Stomach (tissue), 9 donors: ENCODE data around the gene KCNH1. TPM values are rescaled to one million over a fixed set of nuclear protein-coding genes. Genes with fewer than 3 reads are reported as not detected.

Source experiments
- DNase-seq, 2 donors: peaks; one replicate each; pipeline versions ENCODE4 v3.0.0 to v3.0.0-alpha.2; 2013 to 2019
- H3K27ac ChIP-seq, 5 donors: fragments of 200-600 bp in 4 of 5; sonication (generic) in 4 of 5; one replicate each; pipeline ENCODE4 v1.5.1; 2013 to 2019; ENCODE audit warnings: mild to moderate bottlenecking in 1 of 5, moderate library complexity in 1 of 5
- H3K27me3 ChIP-seq, 3 donors: fragments of 200-600 bp; sonication (generic); one replicate each; pipeline ENCODE4 v1.5.1; 2017 to 2019; ENCODE audit warnings: mixed run types in 1 of 3
- H3K36me3 ChIP-seq, 4 donors: fragments of 200-600 bp; sonication (generic); 1 replicate in 3 of 4; 2 replicates in 1 of 4; pipeline ENCODE4 v1.5.1; 2016 to 2019
- H3K4me1 ChIP-seq, 4 donors: fragments of 200-600 bp; sonication (generic); one replicate each; pipeline ENCODE4 v1.5.1; 2016 to 2019
- H3K4me3 ChIP-seq, 4 donors: fragments of 200-600 bp; sonication (generic) in 3 of 4; one replicate each; pipeline ENCODE4 v1.5.1; 2016 to 2019; ENCODE audit warnings: mild to moderate bottlenecking in 1 of 4
- H3K9me3 ChIP-seq, 4 donors: fragments of 200-600 bp; sonication (generic); one replicate each; pipeline ENCODE4 v1.5.1; 2016 to 2019
- EP300 ChIP-seq: sonication (generic); formaldehyde crosslinking; IDR thresholded peaks from one replicate; pipeline ENCODE4 v1.6.1; 2017; ENCODE audit warnings: antibody characterized with exemption
- POLR2A ChIP-seq, 4 donors: fragments of 450-650 bp; IDR thresholded peaks; one replicate each; pipeline ENCODE4 v1.6.1; 2016; ENCODE audit warnings: antibody characterized with exemption in 4 of 4, control low read depth in 2 of 4, mild to moderate bottlenecking in 1 of 4, moderate library complexity in 1 of 4
- POLR2AphosphoS5 ChIP-seq, 3 donors: sonication (generic); formaldehyde crosslinking; IDR thresholded peaks; one replicate each; pipeline ENCODE4 v1.6.1; 2016; ENCODE audit warnings: antibody characterized with exemption in 3 of 3
- WGBS, 5 donors: extraction: QIAGEN DNeasy Blood & Tissue Kit in 3 of 5; methylation state at CpG; one replicate each; pipeline versions ENCODE4 v1.1.5 to v1.1.7; 2013 to 2018; 5-methylcytosine and 5-hydroxymethylcytosine counted together
- intact Hi-C: fragments of 100-400 bp; cut with DNase I; formaldehyde crosslinking; loops from one replicate; pipeline ENCODE4 v1.15.1; 2023; ENCODE audit warnings: low total_unique reads
- polyA plus RNA-seq, 3 donors: library from polyadenylated mRNA; stranded (reverse); fragments of 200-250 nt; gene quantifications; one replicate each; pipeline ENCODE4 v1.2.3, GENCODE V29; 2013
- total RNA-seq, 5 donors: library from RNA; depleted of rRNA; stranded (reverse); fragments of >200 nt; gene quantifications; one replicate each; pipeline versions ENCODE4 v1.1.0 to v1.2.3, GENCODE V29; 2014 to 2016
- TF ChIP-seq, protein P1 (sequence below), 7 experiments: fragments of 450-650 bp in 4 of 7; fragments of 200-600 bp in 3 of 7; sonication (generic) in 3 of 7; IDR thresholded peaks; one replicate each; pipeline ENCODE4 v1.5.1; 2016 to 2019; ENCODE audit warnings: antibody characterized with exemption in 7 of 7, control low read depth in 2 of 7, mild to moderate bottlenecking in 1 of 7
- donor health status: healthy with polysubstance abuse.
- donor health status: Bipolar disorder and iron deficiency.
- donor health status: healthy.

Gene KCNH1
- total and polyA plus RNA-seq, 8 donors = 0.10 to 6.8 (median 3.2) TPM; not detected in 1

DNA sequence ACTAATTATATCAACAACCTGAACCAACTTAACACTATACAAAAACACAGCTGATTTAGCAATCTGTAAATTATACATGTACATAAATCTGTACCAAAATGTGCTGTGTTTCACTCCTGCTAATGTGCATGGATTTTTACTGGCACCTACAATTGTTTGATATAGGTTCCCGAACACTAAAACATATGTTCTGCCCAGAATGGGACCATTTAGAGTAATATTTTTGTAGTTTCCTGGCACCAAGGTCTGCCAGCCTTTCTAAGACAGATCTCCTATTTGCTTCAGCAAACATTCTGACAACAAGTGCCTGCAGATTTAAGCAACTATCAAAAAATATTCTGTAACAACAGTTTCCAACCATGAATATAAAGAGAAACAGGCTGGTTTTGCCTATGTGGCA lies 4.2 kb downstream of the KCNH1 start:
- H3K4me1 ChIP-seq = peaks cover 11 to 22% (median 17%) of the 10 kb centered on the region in 4 donors
- H3K27ac ChIP-seq = no peak overlapping the region
- H3K27me3 ChIP-seq = peaks cover 0 to 65% (median 19%) of the 10 kb centered on the region in 3 donors
- intact Hi-C loops = loop anchor here (10.0 kb wide), 1 partner anchor 725 kb away; no protein-coding TSS in a partner anchor
- no peak for DNase-seq
- TF ChIP-seq POLR2AphosphoS5 (IDR thresholded peaks at IDR 0.05) = no peak
- TF ChIP-seq EP300 = no peak
- TF ChIP-seq POLR2A (IDR thresholded peaks at IDR 0.05) = no peak
- TF ChIP-seq, protein P1, sequence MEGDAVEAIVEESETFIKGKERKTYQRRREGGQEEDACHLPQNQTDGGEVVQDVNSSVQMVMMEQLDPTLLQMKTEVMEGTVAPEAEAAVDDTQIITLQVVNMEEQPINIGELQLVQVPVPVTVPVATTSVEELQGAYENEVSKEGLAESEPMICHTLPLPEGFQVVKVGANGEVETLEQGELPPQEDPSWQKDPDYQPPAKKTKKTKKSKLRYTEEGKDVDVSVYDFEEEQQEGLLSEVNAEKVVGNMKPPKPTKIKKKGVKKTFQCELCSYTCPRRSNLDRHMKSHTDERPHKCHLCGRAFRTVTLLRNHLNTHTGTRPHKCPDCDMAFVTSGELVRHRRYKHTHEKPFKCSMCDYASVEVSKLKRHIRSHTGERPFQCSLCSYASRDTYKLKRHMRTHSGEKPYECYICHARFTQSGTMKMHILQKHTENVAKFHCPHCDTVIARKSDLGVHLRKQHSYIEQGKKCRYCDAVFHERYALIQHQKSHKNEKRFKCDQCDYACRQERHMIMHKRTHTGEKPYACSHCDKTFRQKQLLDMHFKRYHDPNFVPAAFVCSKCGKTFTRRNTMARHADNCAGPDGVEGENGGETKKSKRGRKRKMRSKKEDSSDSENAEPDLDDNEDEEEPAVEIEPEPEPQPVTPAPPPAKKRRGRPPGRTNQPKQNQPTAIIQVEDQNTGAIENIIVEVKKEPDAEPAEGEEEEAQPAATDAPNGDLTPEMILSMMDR (IDR thresholded peaks at IDR 0.05) = no peak
- WGBS, 5 donors = 78 to 92% (median 81%) methylated on average over 1 of the region's 1 CpG
- H3K36me3 ChIP-seq = no peaks in the 10 kb centered on the region
- H3K4me3 ChIP-seq = no peak overlapping the region
- H3K9me3 ChIP-seq = no peaks in the 10 kb centered on the region

DNA sequence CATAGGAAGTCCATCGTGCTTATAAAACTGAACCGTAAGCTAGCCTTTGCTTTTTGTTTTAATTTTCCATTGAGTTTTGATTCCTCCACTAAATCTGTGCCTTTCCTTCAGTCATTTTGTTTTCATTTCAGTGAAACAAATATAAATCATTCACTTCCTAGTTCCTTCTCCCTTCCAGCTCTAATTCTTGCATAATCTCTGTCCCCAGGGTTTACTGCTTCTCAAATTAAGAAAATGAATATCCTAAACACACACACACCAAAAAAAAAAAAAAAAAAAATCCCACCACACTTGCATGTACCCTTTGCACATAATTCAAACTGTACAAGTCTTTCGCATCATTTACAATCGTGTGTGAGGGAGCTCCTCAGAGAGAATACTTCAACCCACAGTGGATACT lies 6.8 kb downstream of the KCNH1 start:
- TF ChIP-seq POLR2A (IDR thresholded peaks at IDR 0.05) (no peak), EP300 (no peak)
- Histone ChIP-seq H3K4me1 (no peaks in the 10 kb centered on the region), H3K36me3 (no peaks in the 10 kb centered on the region), H3K27ac (peak overlapping the region in 3 of 5 donors; percentile 23 to 59 (median 51)), H3K27me3 (peaks cover 0 to 43% (median 0%) of the 10 kb centered on the region in 3 donors), H3K4me3 (no peak overlapping the region), H3K9me3 (no peaks in the 10 kb centered on the region)
- WGBS, 5 donors = 53 to 79% (median 71%) methylated on average over 4 of the region's 4 CpGs
- intact Hi-C loops = no loop called here
- DNase-seq = no peak

DNA sequence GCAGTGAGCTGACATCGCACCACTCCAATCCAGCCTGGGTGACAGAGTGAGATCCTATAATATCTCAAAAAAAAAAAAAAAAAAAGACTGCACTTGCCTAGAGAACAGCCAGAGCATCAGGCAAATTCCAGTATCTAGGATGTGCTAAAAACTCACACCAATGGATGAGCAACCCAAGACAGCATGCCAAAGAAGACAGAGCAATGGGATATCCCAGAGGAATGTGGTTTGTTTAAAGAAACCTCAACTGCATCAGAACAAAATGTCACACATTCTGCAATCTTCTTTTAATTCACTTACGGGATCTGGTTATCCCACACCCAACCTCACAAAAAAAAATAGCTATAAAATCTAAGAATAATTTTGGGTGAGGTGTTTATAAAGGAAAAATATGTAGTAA lies 7.3 kb downstream of the KCNH1 start:
- H3K36me3 ChIP-seq = no peaks in the 10 kb centered on the region
- 59 to 83% (median 76%) methylated on average over 2 of the region's 2 CpGs for WGBS, 5 donors
- H3K4me3 ChIP-seq = no peak overlapping the region
- H3K4me1 ChIP-seq = no peaks in the 10 kb centered on the region
- H3K27me3 ChIP-seq = peaks cover 0 to 37% (median 0%) of the 10 kb centered on the region in 3 donors
- DNase-seq = no peak
- no peak for TF ChIP-seq POLR2AphosphoS5 (IDR thresholded peaks at IDR 0.05)
- TF ChIP-seq, protein P1 (IDR thresholded peaks at IDR 0.05) = no peak
- TF ChIP-seq POLR2A (IDR thresholded peaks at IDR 0.05) = no peak
- no peak for TF ChIP-seq EP300
- intact Hi-C loops = no loop called here
- H3K9me3 ChIP-seq = no peaks in the 10 kb centered on the region
- H3K27ac ChIP-seq = peak overlapping the region in 3 of 5 donors; percentile 23 to 59 (median 51)

DNA sequence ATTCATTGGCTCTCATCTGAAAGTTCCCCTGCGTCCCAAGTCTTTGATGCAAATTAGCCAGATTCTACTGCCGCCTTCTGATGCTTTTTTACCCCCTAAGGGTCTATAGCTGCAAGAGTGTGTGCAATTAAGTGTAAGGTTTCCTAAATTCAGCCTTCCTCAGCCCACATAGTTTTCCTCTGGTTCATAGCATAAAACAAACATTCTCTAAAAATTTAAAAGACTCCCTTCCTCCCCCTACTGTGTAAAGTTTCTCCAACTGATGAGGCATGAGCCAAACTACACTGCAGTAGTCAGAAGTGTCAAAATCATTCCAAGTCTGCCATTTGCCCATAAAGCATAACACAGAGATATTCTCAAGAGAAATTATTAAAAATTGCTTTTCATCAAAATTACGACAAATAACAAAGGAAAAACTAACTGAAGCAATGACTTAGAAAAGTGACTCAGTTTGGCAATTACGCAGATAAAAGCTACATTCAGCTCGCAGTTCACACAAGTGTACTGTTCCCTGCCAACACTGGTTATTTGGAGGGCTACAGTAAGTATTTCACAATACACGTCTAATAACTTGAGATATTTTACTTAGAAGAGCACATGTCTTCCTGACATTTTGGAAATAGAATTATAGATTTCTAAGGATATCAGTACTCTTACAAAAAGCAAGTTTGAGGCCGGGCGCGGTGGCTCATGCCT lies 15.4 kb downstream of the KCNH1 start:
- H3K4me3 ChIP-seq = no peak overlapping the region
- 73 to 88% (median 85%) methylated on average over 9 of the region's 9 CpGs for WGBS, 5 donors
- peaks cover 0 to 16% (median 0%) of the 10 kb centered on the region in 3 donors for H3K27me3 ChIP-seq
- no peak overlapping the region for H3K27ac ChIP-seq
- TF ChIP-seq POLR2A (IDR thresholded peaks at IDR 0.05) (no peak), POLR2AphosphoS5 (IDR thresholded peaks at IDR 0.05) (no peak), EP300 (no peak)
- TF ChIP-seq, protein P1 (IDR thresholded peaks at IDR 0.05) = no peak
- no peaks in the 10 kb centered on the region for H3K4me1 ChIP-seq
- no peaks in the 10 kb centered on the region for H3K36me3 ChIP-seq
- intact Hi-C loops = no loop called here
- no peaks in the 10 kb centered on the region for H3K9me3 ChIP-seq
- DNase-seq = no peak

DNA sequence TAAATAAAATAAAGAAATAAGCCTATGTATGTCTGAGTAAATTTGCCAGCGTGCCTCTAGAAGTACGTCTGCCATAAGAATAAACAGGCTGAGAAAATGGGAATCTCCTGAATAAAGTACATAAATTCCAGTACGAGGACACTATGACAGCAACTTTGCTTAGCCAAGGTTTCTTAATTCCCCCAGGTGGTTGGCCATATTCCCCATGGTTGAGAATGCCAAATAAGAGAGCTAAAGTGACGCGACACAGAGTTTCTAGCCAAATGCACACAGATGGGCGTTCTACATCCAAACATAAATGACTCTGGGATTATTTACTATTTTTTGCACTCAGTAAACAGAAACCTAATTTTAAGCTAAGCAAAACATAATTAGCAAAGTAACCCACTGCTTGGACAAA lies 19.5 kb downstream of the KCNH1 start:
- peak in 1 of 2 donors; percentile 4 for DNase-seq
- intact Hi-C loops = no loop called here
- Histone ChIP-seq H3K4me3 (no peak overlapping the region), H3K27me3 (peaks cover 0 to 28% (median 0%) of the 10 kb centered on the region in 3 donors), H3K4me1 (no peaks in the 10 kb centered on the region), H3K36me3 (no peaks in the 10 kb centered on the region), H3K27ac (no peak overlapping the region), H3K9me3 (peaks cover 0 to 6% (median 0%) of the 10 kb centered on the region in 4 donors)
- TF ChIP-seq, protein P1 (IDR thresholded peaks at IDR 0.05) = no peak
- TF ChIP-seq POLR2AphosphoS5 (IDR thresholded peaks at IDR 0.05) (no peak), POLR2A (IDR thresholded peaks at IDR 0.05) (no peak), EP300 (no peak)
- WGBS, 5 donors = 60 to 77% (median 69%) methylated on average over 6 of the region's 6 CpGs
